ENCODE data around the gene C16orf82. TPM values are rescaled to one million over a fixed set of nuclear protein-coding genes. Genes with fewer than 3 reads are reported as not detected.

C16orf82 gene
- total and polyA plus RNA-seq, 9 of the 15 experiments (the other 6 are each of a cell fraction or from before 2014, with no cell fraction given), result not detected

DNA sequence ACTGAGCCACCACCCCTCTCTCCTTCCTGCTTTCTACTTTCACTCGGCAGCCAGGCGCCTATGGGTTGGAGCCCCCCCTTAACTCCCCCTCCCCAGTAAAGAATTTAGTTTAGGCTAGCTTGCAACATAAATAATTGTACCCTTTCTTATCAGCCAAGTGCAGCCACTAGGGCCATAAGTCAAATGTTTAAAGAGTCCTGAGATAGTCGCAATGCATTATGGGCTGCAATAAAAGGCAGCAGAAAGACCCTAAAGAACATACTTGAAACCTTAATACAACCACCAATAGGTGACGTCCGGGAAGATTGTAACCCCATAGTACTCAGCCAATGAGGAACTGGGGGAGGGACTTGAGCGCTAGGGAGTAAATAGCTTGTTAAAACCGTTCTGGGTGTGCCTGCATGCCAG is 40.5 kb downstream of the C16orf82 start (continued):
- TF ChIP-seq, protein P1, sequence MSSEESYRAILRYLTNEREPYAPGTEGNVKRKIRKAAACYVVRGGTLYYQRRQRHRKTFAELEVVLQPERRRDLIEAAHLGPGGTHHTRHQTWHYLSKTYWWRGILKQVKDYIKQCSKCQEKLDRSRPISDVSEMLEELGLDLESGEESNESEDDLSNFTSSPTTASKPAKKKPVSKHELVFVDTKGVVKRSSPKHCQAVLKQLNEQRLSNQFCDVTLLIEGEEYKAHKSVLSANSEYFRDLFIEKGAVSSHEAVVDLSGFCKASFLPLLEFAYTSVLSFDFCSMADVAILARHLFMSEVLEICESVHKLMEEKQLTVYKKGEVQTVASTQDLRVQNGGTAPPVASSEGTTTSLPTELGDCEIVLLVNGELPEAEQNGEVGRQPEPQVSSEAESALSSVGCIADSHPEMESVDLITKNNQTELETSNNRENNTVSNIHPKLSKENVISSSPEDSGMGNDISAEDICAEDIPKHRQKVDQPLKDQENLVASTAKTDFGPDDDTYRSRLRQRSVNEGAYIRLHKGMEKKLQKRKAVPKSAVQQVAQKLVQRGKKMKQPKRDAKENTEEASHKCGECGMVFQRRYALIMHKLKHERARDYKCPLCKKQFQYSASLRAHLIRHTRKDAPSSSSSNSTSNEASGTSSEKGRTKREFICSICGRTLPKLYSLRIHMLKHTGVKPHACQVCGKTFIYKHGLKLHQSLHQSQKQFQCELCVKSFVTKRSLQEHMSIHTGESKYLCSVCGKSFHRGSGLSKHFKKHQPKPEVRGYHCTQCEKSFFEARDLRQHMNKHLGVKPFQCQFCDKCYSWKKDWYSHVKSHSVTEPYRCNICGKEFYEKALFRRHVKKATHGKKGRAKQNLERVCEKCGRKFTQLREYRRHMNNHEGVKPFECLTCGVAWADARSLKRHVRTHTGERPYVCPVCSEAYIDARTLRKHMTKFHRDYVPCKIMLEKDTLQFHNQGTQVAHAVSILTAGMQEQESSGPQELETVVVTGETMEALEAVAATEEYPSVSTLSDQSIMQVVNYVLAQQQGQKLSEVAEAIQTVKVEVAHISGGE (CRISPR knock-in tag; IDR thresholded peaks at IDR 0.05), result no peak
- TF ChIP-seq ZNF146 (CRISPR knock-in tag; IDR thresholded peaks at IDR 0.05; ENCODE audit: unreplicated experiment) (no peak), POLR2H (tag; IDR thresholded peaks at IDR 0.05; ENCODE audit: low read depth) (no peak), ZNF785 (CRISPR knock-in tag; IDR thresholded peaks at IDR 0.05) (no peak), NFIC (IDR thresholded peaks at IDR 0.05) (no peak), ATF7 (IDR thresholded peaks at IDR 0.05) (peak; percentile 55; the same call in 1 of the 2 replicates), NR2C2 (CRISPR knock-in tag; IDR thresholded peaks at IDR 0.05) (no peak), NR2C2 (tag; IDR thresholded peaks at IDR 0.05) (no peak), ZFP1 (CRISPR knock-in tag; IDR thresholded peaks at IDR 0.05) (no peak), ELF1 (tag; IDR thresholded peaks at IDR 0.05) (no peak), HDGF (IDR thresholded peaks at IDR 0.05) (no peak), ZNF507 (tag; conservative IDR thresholded peaks at IDR 0.05) (no peak), ZNF77 (CRISPR knock-in tag; IDR thresholded peaks at IDR 0.05) (no peak), ZNF134 (CRISPR knock-in tag; conservative IDR thresholded peaks at IDR 0.05) (no peak), SIX5 (IDR thresholded peaks at IDR 0.05; ENCODE audit: borderline replicate concordance in 1 of 2, insufficient read depth in 1 of 2, low read depth in 1 of 2, low read length in 2 of 2) (no peak), TARDBP (IDR thresholded peaks at IDR 0.05) (no peak), TFAM (CRISPR knock-in tag; conservative IDR thresholded peaks at IDR 0.05) (no peak), ZNF830 (CRISPR knock-in tag; IDR thresholded peaks at IDR 0.05) (no peak), PHF21A (IDR thresholded peaks at IDR 0.05; ENCODE audit: borderline replicate concordance, low read depth) (no peak), SRSF9 (IDR thresholded peaks at IDR 0.05; ENCODE audit: borderline replicate concordance, low read depth, low read length) (no peak), RUNX1 (IDR thresholded peaks at IDR 0.05; ENCODE audit: low read depth) (no peak), ZNF217 (CRISPR knock-in tag; IDR thresholded peaks at IDR 0.05) (no peak), ARID1B (IDR thresholded peaks at IDR 0.05) (peak; percentile 89)
- TF ChIP-seq, protein P2, sequence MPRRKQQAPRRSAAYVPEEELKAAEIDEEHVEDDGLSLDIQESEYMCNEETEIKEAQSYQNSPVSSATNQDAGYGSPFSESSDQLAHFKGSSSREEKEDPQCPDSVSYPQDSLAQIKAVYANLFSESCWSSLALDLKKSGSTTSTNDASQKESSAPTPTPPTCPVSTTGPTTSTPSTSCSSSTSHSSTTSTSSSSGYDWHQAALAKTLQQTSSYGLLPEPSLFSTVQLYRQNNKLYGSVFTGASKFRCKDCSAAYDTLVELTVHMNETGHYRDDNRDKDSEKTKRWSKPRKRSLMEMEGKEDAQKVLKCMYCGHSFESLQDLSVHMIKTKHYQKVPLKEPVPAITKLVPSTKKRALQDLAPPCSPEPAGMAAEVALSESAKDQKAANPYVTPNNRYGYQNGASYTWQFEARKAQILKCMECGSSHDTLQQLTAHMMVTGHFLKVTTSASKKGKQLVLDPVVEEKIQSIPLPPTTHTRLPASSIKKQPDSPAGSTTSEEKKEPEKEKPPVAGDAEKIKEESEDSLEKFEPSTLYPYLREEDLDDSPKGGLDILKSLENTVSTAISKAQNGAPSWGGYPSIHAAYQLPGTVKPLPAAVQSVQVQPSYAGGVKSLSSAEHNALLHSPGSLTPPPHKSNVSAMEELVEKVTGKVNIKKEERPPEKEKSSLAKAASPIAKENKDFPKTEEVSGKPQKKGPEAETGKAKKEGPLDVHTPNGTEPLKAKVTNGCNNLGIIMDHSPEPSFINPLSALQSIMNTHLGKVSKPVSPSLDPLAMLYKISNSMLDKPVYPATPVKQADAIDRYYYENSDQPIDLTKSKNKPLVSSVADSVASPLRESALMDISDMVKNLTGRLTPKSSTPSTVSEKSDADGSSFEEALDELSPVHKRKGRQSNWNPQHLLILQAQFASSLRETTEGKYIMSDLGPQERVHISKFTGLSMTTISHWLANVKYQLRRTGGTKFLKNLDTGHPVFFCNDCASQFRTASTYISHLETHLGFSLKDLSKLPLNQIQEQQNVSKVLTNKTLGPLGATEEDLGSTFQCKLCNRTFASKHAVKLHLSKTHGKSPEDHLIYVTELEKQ (CRISPR knock-in tag; IDR thresholded peaks at IDR 0.05), result no peak
